SK-N-SH (cell line): ENCODE data around the gene HGS.

ENCODE experiments used
- CTCF ChIP-seq: fragments of 200-600 bp; sonication (generic); IDR thresholded peaks from 2 replicates; pipeline ENCODE4 v1.6.1; 2017; ENCODE audit warnings: antibody characterized with exemption, mild to moderate bottlenecking, moderate library complexity
- POLR2AphosphoS5 ChIP-seq: IDR thresholded peaks from 2 replicates; pipeline ENCODE4 v1.6.1; 2012; ENCODE audit warnings: low read depth, low read length
- TCF12 ChIP-seq: IDR thresholded peaks from 2 replicates; pipeline ENCODE4 v1.4.0; 2012
- USF2 ChIP-seq: fragments of 150-350 bp; IDR thresholded peaks from 2 replicates; pipeline ENCODE4 v1.6.1; 2017; ENCODE audit warnings: antibody characterized with exemption, low read length, low read depth, borderline replicate concordance

- no peak for TF ChIP-seq TCF12
- TF ChIP-seq USF2, result no peak
- TF ChIP-seq CTCF, result no peak
- no peak for TF ChIP-seq POLR2AphosphoS5
Measured at GRCh38 chr17:81683208-81683583, 615 bp upstream of the HGS start.
